Stomach (tissue), 4 donors: ENCODE measurements around the gene KRTAP3-3.

Experiments
- CTCF ChIP-seq, 7 experiments: fragments of 450-650 bp in 4 of 7; fragments of 200-600 bp in 3 of 7; sonication (generic) in 3 of 7; IDR thresholded peaks; one replicate each; pipeline ENCODE4 v1.5.1; 2016 to 2019; ENCODE audit warnings: antibody characterized with exemption in 7 of 7, control low read depth in 2 of 7, mild to moderate bottlenecking in 1 of 7
- POLR2A ChIP-seq, 4 donors: fragments of 450-650 bp; IDR thresholded peaks; one replicate each; pipeline ENCODE4 v1.6.1; 2016; ENCODE audit warnings: antibody characterized with exemption in 4 of 4, control low read depth in 2 of 4, mild to moderate bottlenecking in 1 of 4, moderate library complexity in 1 of 4

- TF ChIP-seq POLR2A (IDR thresholded peaks at IDR 0.05) (no peak), CTCF (IDR thresholded peaks at IDR 0.05) (no peak)
These were observed 10.4 kb upstream of the KRTAP3-3 start for GRCh38 chr17:41004397-41004796.
